ENCODE measurements around the gene RALGPS1. TPM values are rescaled to one million over a fixed set of nuclear protein-coding genes. Genes with fewer than 3 reads are reported as not detected.

Gene RALGPS1
- polyA plus RNA-seq, 3 donors: 0.60 to 4.6 (median 1.3) TPM

- H3K9ac ChIP-seq (ENCODE audit: insufficient read depth, low read length, poor library complexity, severe bottlenecking): no peak overlapping the region
- H3K9me3 ChIP-seq (replicated peaks in 1 of 2; ENCODE audit: control insufficient read depth in 1 of 2, insufficient read depth in 1 of 2, low read length in 2 of 2): no peaks in the 10 kb centered on the region
- H3K4me3 ChIP-seq (replicated peaks in 1 of 3; ENCODE audit: low read depth in 2 of 3, low read length in 3 of 3): no peak overlapping the region
- Mint-ChIP-seq H3K9me3 (no peaks in the 10 kb centered on the region), H3K27ac (no peak overlapping the region), H3K27me3 (ENCODE audit: low read depth in 3 of 3) (peaks cover 2 to 6% (median 6%) of the 10 kb centered on the region in 3 donors), H3K4me3 (no peak overlapping the region), H3K36me3 (no peaks in the 10 kb centered on the region), H3K4me1 (peaks cover 6% of the 10 kb centered on the region)
- H3K4me2 ChIP-seq (replicated peaks; ENCODE audit: extremely low read depth, low read length, poor library complexity, severe bottlenecking): no peak overlapping the region
- no peaks in the 10 kb centered on the region for H4K20me1 ChIP-seq (ENCODE audit: insufficient read depth, low read length)
- DNase-seq: no peak
- no peak overlapping the region for H3K27ac ChIP-seq (ENCODE audit: low read depth in 1 of 2, low read length in 2 of 2)
- no peak overlapping the region for H2AFZ ChIP-seq (ENCODE audit: insufficient read depth, low read depth, low read length, poor library complexity, severe bottlenecking)
- no peaks in the 10 kb centered on the region for H3K79me2 ChIP-seq (ENCODE audit: insufficient read depth, low read length)
- no peak for TF ChIP-seq CTCF (IDR thresholded peaks at IDR 0.05)
- no peaks in the 10 kb centered on the region for H3K27me3 ChIP-seq (ENCODE audit: control insufficient read depth in 2 of 2, insufficient read depth in 2 of 2, low read length in 2 of 2)
- intact Hi-C loops (cut with micrococcal nuclease): no loop called here
- no peaks in the 10 kb centered on the region for H3K4me1 ChIP-seq (ENCODE audit: control insufficient read depth in 1 of 2, insufficient read depth in 2 of 2, low read length in 2 of 2)
- H3K36me3 ChIP-seq (replicated peaks in 1 of 2; ENCODE audit: control insufficient read depth in 1 of 2, insufficient read depth in 2 of 2, low read length in 2 of 2): no peaks in the 10 kb centered on the region
- WGBS (ENCODE audit: insufficient coverage): 75% methylated on average over 12 of the region's 12 CpGs
Measured at GRCh38 chr9:127174386-127175318, 260.1 kb downstream of the RALGPS1 start.

GRCh38 chr9:127175319-127175715, 260.7 kb downstream of the RALGPS1 start:
- Histone ChIP-seq H3K79me2 (ENCODE audit: insufficient read depth, low read length) (no peaks in the 10 kb centered on the region), H3K4me1 (ENCODE audit: control insufficient read depth in 1 of 2, insufficient read depth in 2 of 2, low read length in 2 of 2) (no peaks in the 10 kb centered on the region), H3K9me3 (replicated peaks in 1 of 2; ENCODE audit: control insufficient read depth in 1 of 2, insufficient read depth in 1 of 2, low read length in 2 of 2) (no peaks in the 10 kb centered on the region), H2AFZ (ENCODE audit: insufficient read depth, low read depth, low read length, poor library complexity, severe bottlenecking) (no peak overlapping the region), H3K4me2 (replicated peaks; ENCODE audit: extremely low read depth, low read length, poor library complexity, severe bottlenecking) (no peak overlapping the region), H3K27ac (ENCODE audit: low read depth in 1 of 2, low read length in 2 of 2) (no peak overlapping the region), H4K20me1 (ENCODE audit: insufficient read depth, low read length) (no peaks in the 10 kb centered on the region), H3K36me3 (replicated peaks in 1 of 2; ENCODE audit: control insufficient read depth in 1 of 2, insufficient read depth in 2 of 2, low read length in 2 of 2) (no peaks in the 10 kb centered on the region), H3K9ac (ENCODE audit: insufficient read depth, low read length, poor library complexity, severe bottlenecking) (no peak overlapping the region), H3K4me3 (replicated peaks in 1 of 3; ENCODE audit: low read depth in 2 of 3, low read length in 3 of 3) (no peak overlapping the region), H3K27me3 (ENCODE audit: control insufficient read depth in 2 of 2, insufficient read depth in 2 of 2, low read length in 2 of 2) (no peaks in the 10 kb centered on the region)
- no peak overlapping the region for H3K27ac Mint-ChIP-seq
- H3K27me3 Mint-ChIP-seq (ENCODE audit: low read depth in 3 of 3): peaks cover 2 to 6% (median 6%) of the 10 kb centered on the region in 3 donors
- H3K36me3 Mint-ChIP-seq: no peaks in the 10 kb centered on the region
- DNase-seq: no peak
- H3K4me1 Mint-ChIP-seq: peaks cover 6% of the 10 kb centered on the region
- no peaks in the 10 kb centered on the region for H3K9me3 Mint-ChIP-seq
- no peak for TF ChIP-seq CTCF (IDR thresholded peaks at IDR 0.05)
- intact Hi-C loops (cut with micrococcal nuclease): no loop called here
- no peak overlapping the region for H3K4me3 Mint-ChIP-seq
- WGBS (ENCODE audit: insufficient coverage): 94% methylated on average over 5 of the region's 7 CpGs

Data from CD14-positive monocyte (primary cell).